SK-N-SH (cell line): ENCODE measurements around the gene LENEP. TPM values are rescaled to one million over a fixed set of nuclear protein-coding genes. Genes with fewer than 3 reads are reported as not detected.

Experiments
- CTCF ChIA-PET: fragments of 300-600, 350-600 bp; formaldehyde crosslinking; extraction: SDS; loops from one replicate; lab custom pipeline; 2021; lab: Yijun Ruan, JAX
- POLR2A ChIA-PET: fragments of 350-600 bp; sonication (Branson Sonifier 250); formaldehyde crosslinking; extraction: SDS; loops from one replicate; lab custom pipeline; 2020; ENCODE audit warnings: antibody characterized with exemption, inconsistent platforms; lab: Yijun Ruan, JAX
- DNase-seq: peaks from one replicate; pipeline ENCODE4 v3.0.0; 2012
- H2AFZ ChIP-seq: fragments of 200-600 bp; sonication (generic); 2 replicates; pipeline ENCODE4 v1.8.1; 2016; ENCODE audit warnings: antibody characterized with exemption, mild to moderate bottlenecking, low read depth
- H3F3A ChIP-seq: fragments of 200-600 bp; sonication (generic); replicated peaks from 2 replicates; pipeline ENCODE3; 2016; ENCODE audit warnings: antibody characterized with exemption, mild to moderate bottlenecking; ENCODE audit not compliant: insufficient read depth
- H3K27ac ChIP-seq, 2 experiments: fragments of 200-500 bp in 1 of 2; fragments of 200-600 bp in 1 of 2; sonication (Bioruptor generic) in 1 of 2; sonication (generic), shearing (Covaris generic) in 1 of 2; 2 replicates each; pipeline versions ENCODE4 v1.5.1 to v1.6.1; 2014 to 2016; ENCODE audit warnings: low read depth in 2 of 2, inconsistent platforms in 1 of 2, low read length in 1 of 2, mild to moderate bottlenecking in 1 of 2, mixed read lengths in 1 of 2
- H3K27me3 ChIP-seq: fragments of 200-600 bp; sonication (generic), shearing (Covaris generic); 2 replicates; pipeline ENCODE4 v1.6.1; 2016; ENCODE audit warnings: mixed run types; ENCODE audit not compliant: insufficient read depth
- H3K36me3 ChIP-seq, 2 experiments: fragments of 200-500 bp in 1 of 2; fragments of 200-600 bp in 1 of 2; sonication (Bioruptor generic) in 1 of 2; sonication (generic) in 1 of 2; replicated peaks in 1 of 2; 2 replicates each; pipeline versions ENCODE3 to v1.5.1; 2014 to 2016; ENCODE audit warnings: low read length in 1 of 2, mild to moderate bottlenecking in 1 of 2; ENCODE audit not compliant: insufficient read depth in 2 of 2, control insufficient read depth in 1 of 2
- H3K4me1 ChIP-seq, 2 experiments: fragments of 200-500 bp in 1 of 2; fragments of 200-600 bp in 1 of 2; sonication (Bioruptor generic) in 1 of 2; sonication (generic), shearing (Covaris generic) in 1 of 2; 2 replicates each; pipeline versions ENCODE4 v1.5.1 to v1.6.1; 2014 to 2016; ENCODE audit warnings: low read depth in 1 of 2, low read length in 1 of 2, mixed run types in 1 of 2; ENCODE audit not compliant: insufficient read depth in 2 of 2, control insufficient read depth in 1 of 2
- H3K4me2 ChIP-seq: fragments of 200-600 bp; sonication (generic), shearing (Covaris generic); 2 replicates; pipeline ENCODE4 v1.6.1; 2017; ENCODE audit warnings: mixed run types
- H3K4me3 ChIP-seq, 2 experiments: fragments of 200-500 bp in 1 of 2; fragments of 200-600 bp in 1 of 2; sonication (Bioruptor generic) in 1 of 2; sonication (generic), shearing (Covaris generic) in 1 of 2; 2 replicates each; pipeline versions ENCODE4 v1.5.1 to v1.8.1; 2014 to 2016; ENCODE audit warnings: low read depth in 2 of 2, inconsistent platforms in 1 of 2, low read length in 1 of 2, mild to moderate bottlenecking in 1 of 2, mixed read lengths in 1 of 2, moderate library complexity in 1 of 2
- H3K79me2 ChIP-seq: fragments of 200-600 bp; sonication (generic); 2 replicates; pipeline ENCODE4 v1.8.1; 2017; ENCODE audit warnings: mild to moderate bottlenecking; ENCODE audit not compliant: insufficient read depth
- H3K9ac ChIP-seq: fragments of 200-600 bp; sonication (generic); 2 replicates; pipeline ENCODE4 v1.6.1; 2017; ENCODE audit warnings: mixed run types
- H3K9me2 ChIP-seq: fragments of 200-600 bp; sonication (generic); 2 replicates; pipeline ENCODE4 v1.6.1; 2017; ENCODE audit warnings: mixed run types
- H3K9me3 ChIP-seq: fragments of 200-600 bp; sonication (generic); 2 replicates; pipeline ENCODE4 v1.6.1; 2017; ENCODE audit warnings: mixed run types, mild to moderate bottlenecking, moderate library complexity
- H4K20me1 ChIP-seq: fragments of 200-600 bp; sonication (generic); 2 replicates; pipeline ENCODE4 v1.6.1; 2017; ENCODE audit warnings: mild to moderate bottlenecking, mixed run types; ENCODE audit not compliant: insufficient read depth
- CHD2 ChIP-seq: fragments of 150-350 bp; IDR thresholded peaks from 2 replicates; pipeline ENCODE4 v1.6.1; 2018; ENCODE audit warnings: low read length; ENCODE audit not compliant: partially characterized antibody
- EP300 ChIP-seq, 2 experiments: IDR thresholded peaks; 2 replicates each; pipeline versions ENCODE4 v1.4.0 to v1.6.1; 2012; ENCODE audit warnings: borderline replicate concordance in 1 of 2, low read depth in 1 of 2, low read length in 1 of 2
- EZH2phosphoT487 ChIP-seq: fragments of 200-600 bp; sonication (generic); IDR thresholded peaks from 2 replicates; pipeline ENCODE4 v1.6.1; 2017; ENCODE audit warnings: low read depth, mixed run types, mild to moderate bottlenecking, antibody characterized with exemption, moderate library complexity, borderline replicate concordance
- FOSL2 ChIP-seq: IDR thresholded peaks from 2 replicates; pipeline ENCODE4 v1.4.0; 2012; ENCODE audit warnings: low read depth, mild to moderate bottlenecking, moderate library complexity, borderline replicate concordance
- FOXJ3 ChIP-seq: sonication (generic); formaldehyde crosslinking; IDR thresholded peaks from 2 replicates; pipeline ENCODE4 v1.5.1; 2020; ENCODE audit warnings: mild to moderate bottlenecking, missing genetic modification reagents
- NFIC ChIP-seq: IDR thresholded peaks from 2 replicates; pipeline ENCODE4 v1.4.0; 2012; ENCODE audit warnings: borderline replicate concordance
- NRF1 ChIP-seq: IDR thresholded peaks from 2 replicates; pipeline ENCODE4 v1.6.1; 2012; ENCODE audit warnings: low read depth, mild to moderate bottlenecking, low read length
- POLR2AphosphoS5 ChIP-seq: IDR thresholded peaks from 2 replicates; pipeline ENCODE4 v1.6.1; 2012; ENCODE audit warnings: low read depth, low read length
- SMC3 ChIP-seq: IDR thresholded peaks from 2 replicates; pipeline ENCODE4 v1.6.1; 2012; ENCODE audit warnings: low read depth, low read length, improper control_type of control experiment
- TAF1 ChIP-seq: IDR thresholded peaks from 2 replicates; pipeline ENCODE4 v1.6.1; 2012; ENCODE audit warnings: low read depth, mild to moderate bottlenecking, low read length, moderate library complexity, borderline replicate concordance
- TCF12 ChIP-seq: IDR thresholded peaks from 2 replicates; pipeline ENCODE4 v1.4.0; 2012
- WGBS: methylation state at CpG from one replicate; pipeline ENCODE4 v1.1.6; 2017; ENCODE audit warnings: low lambda C conversion rate; 5-methylcytosine and 5-hydroxymethylcytosine counted together
- polyA plus RNA-seq, 3 experiments: library from polyadenylated mRNA; depleted of rRNA; stranded (reverse); fragments of >200 nt; gene quantifications; 2 replicates each; pipeline ENCODE4 v1.2.3, GENCODE V29; 2012
- TF ChIP-seq, protein P1 (sequence below): fragments of 150-350 bp; IDR thresholded peaks from 2 replicates; pipeline ENCODE4 v1.6.1; 2016; ENCODE audit warnings: mild to moderate bottlenecking, low read depth, low read length
- TF ChIP-seq, protein P2 (sequence below): IDR thresholded peaks from 2 replicates; pipeline ENCODE4 v1.6.1; 2012; ENCODE audit warnings: mild to moderate bottlenecking, low read depth, low read length, moderate library complexity
- TF ChIP-seq, protein P3 (sequence below): fragments of 150-350 bp; IDR thresholded peaks from 2 replicates; pipeline ENCODE4 v1.6.1; 2017; ENCODE audit warnings: antibody characterized with exemption, low read length, low read depth, borderline replicate concordance

LENEP gene
- polyA plus RNA-seq, 1 of the 3 experiments (the other 2 are of a cell fraction) = not detected

- H3K4me2 ChIP-seq = no peak overlapping the region
- no peak for DNase-seq
- peaks cover 35% of the 10 kb centered on the region for H3K79me2 ChIP-seq
- H4K20me1 ChIP-seq = peaks cover 3% of the 10 kb centered on the region; the same call in 1 of the 2 replicates
- peaks cover 10 to 20% of the 10 kb centered on the region in 2 experiments for H3K4me1 ChIP-seq
- no peaks in the 10 kb centered on the region for H3K9me2 ChIP-seq
- peaks cover 8% of the 10 kb centered on the region for H3F3A ChIP-seq
- H3K4me3 ChIP-seq = no peak overlapping the region
- POLR2A ChIA-PET = no interaction called here
- no peak overlapping the region for H3K9ac ChIP-seq
- H3K36me3 ChIP-seq = peaks cover 0 to 5% of the 10 kb centered on the region in 2 experiments
- no peaks in the 10 kb centered on the region for H3K27me3 ChIP-seq
- no peak overlapping the region for H3K27ac ChIP-seq
- H2AFZ ChIP-seq = no peak overlapping the region
- CTCF ChIA-PET = interaction anchor here (1.3 to 4.4 kb wide), 4 partner anchors 10 to 85 kb away, joined by 5 to 37 read pairs (median 8); partner anchors contain the start of gene ADAM15
- H3K9me3 ChIP-seq = no peaks in the 10 kb centered on the region
- no peak for TF ChIP-seq CHD2
- TF ChIP-seq FOSL2 = no peak
- TF ChIP-seq FOXJ3 = no peak
- no peak for TF ChIP-seq POLR2AphosphoS5
- TF ChIP-seq EZH2phosphoT487 = no peak
- no peak for TF ChIP-seq TCF12
- TF ChIP-seq, protein P1, sequence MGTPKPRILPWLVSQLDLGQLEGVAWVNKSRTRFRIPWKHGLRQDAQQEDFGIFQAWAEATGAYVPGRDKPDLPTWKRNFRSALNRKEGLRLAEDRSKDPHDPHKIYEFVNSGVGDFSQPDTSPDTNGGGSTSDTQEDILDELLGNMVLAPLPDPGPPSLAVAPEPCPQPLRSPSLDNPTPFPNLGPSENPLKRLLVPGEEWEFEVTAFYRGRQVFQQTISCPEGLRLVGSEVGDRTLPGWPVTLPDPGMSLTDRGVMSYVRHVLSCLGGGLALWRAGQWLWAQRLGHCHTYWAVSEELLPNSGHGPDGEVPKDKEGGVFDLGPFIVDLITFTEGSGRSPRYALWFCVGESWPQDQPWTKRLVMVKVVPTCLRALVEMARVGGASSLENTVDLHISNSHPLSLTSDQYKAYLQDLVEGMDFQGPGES = no peak
- TF ChIP-seq, protein P2, sequence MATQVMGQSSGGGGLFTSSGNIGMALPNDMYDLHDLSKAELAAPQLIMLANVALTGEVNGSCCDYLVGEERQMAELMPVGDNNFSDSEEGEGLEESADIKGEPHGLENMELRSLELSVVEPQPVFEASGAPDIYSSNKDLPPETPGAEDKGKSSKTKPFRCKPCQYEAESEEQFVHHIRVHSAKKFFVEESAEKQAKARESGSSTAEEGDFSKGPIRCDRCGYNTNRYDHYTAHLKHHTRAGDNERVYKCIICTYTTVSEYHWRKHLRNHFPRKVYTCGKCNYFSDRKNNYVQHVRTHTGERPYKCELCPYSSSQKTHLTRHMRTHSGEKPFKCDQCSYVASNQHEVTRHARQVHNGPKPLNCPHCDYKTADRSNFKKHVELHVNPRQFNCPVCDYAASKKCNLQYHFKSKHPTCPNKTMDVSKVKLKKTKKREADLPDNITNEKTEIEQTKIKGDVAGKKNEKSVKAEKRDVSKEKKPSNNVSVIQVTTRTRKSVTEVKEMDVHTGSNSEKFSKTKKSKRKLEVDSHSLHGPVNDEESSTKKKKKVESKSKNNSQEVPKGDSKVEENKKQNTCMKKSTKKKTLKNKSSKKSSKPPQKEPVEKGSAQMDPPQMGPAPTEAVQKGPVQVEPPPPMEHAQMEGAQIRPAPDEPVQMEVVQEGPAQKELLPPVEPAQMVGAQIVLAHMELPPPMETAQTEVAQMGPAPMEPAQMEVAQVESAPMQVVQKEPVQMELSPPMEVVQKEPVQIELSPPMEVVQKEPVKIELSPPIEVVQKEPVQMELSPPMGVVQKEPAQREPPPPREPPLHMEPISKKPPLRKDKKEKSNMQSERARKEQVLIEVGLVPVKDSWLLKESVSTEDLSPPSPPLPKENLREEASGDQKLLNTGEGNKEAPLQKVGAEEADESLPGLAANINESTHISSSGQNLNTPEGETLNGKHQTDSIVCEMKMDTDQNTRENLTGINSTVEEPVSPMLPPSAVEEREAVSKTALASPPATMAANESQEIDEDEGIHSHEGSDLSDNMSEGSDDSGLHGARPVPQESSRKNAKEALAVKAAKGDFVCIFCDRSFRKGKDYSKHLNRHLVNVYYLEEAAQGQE = no peak
- TF ChIP-seq, protein P3, sequence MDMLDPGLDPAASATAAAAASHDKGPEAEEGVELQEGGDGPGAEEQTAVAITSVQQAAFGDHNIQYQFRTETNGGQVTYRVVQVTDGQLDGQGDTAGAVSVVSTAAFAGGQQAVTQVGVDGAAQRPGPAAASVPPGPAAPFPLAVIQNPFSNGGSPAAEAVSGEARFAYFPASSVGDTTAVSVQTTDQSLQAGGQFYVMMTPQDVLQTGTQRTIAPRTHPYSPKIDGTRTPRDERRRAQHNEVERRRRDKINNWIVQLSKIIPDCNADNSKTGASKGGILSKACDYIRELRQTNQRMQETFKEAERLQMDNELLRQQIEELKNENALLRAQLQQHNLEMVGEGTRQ = no peak
- TF ChIP-seq NRF1 = no peak
- no peak for TF ChIP-seq EP300 (IDR thresholded peaks at IDR 0.05; ENCODE audit: borderline replicate concordance in 1 of 2, low read depth in 1 of 2, low read length in 1 of 2)
- TF ChIP-seq SMC3 = no peak
- no peak for TF ChIP-seq TAF1
- no peak for TF ChIP-seq NFIC
- WGBS = 68% methylated on average over 2 of the region's 2 CpGs
These were observed 13.3 kb downstream of the LENEP start for GRCh38 chr1:155006601-155007101.
